ENCODE data around the gene PDCD1. TPM values are rescaled to one million over a fixed set of nuclear protein-coding genes. Genes with fewer than 3 reads are reported as not detected.

PDCD1 gene
- total RNA-seq, 1 donor from 2014 or later = not detected

DNA sequence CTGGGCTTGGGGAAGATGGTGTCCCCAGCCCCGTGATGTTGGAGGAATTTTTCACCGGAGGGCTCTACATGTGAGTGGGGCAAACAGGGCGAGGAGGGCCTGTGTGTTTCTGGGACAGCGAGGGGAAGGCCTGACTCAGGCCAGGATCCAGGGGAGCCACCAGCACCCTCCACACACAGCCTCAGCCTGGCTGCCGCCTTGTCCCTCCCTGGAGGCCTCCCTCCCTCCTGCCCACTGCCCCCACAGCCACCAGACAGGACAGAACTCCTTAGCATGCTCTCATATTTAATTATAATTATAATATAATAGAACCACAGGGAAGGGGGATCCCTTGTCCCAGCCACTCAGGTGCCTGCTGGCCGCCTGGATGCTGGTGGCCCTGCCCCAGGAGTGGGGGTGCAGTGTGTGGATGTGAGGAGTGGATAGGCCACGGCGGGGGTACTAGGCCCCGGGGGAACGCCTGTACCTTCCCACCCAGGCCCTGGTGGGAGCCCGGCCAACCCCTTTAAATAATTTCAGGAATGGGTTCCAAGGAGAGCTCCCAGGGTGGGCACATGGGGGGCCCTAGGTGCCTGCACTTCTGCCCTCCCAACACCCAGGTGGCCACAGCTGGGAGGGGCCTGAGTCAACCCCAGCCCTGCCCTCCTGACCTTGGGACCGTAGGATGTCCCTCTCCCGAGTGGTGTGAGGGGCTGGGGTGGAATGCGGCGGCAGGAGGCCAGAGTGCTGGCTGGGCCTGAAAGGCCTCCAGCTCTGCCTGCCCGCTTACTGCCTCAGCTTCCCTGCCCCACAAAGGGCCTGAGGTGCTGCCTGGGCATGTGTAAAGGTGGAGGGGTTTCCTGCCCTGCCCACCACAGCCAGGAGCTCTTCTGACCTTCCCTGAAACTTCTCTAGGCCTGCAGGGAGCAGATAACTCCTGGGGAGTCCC is 8.8 kb downstream of the PDCD1 start:
- TF ChIP-seq, protein P1, sequence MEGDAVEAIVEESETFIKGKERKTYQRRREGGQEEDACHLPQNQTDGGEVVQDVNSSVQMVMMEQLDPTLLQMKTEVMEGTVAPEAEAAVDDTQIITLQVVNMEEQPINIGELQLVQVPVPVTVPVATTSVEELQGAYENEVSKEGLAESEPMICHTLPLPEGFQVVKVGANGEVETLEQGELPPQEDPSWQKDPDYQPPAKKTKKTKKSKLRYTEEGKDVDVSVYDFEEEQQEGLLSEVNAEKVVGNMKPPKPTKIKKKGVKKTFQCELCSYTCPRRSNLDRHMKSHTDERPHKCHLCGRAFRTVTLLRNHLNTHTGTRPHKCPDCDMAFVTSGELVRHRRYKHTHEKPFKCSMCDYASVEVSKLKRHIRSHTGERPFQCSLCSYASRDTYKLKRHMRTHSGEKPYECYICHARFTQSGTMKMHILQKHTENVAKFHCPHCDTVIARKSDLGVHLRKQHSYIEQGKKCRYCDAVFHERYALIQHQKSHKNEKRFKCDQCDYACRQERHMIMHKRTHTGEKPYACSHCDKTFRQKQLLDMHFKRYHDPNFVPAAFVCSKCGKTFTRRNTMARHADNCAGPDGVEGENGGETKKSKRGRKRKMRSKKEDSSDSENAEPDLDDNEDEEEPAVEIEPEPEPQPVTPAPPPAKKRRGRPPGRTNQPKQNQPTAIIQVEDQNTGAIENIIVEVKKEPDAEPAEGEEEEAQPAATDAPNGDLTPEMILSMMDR (IDR thresholded peaks at IDR 0.05) = no peak
- intact Hi-C loops (cut with DNase I) = no loop called here
- Histone ChIP-seq H3K27ac (no peak overlapping the region), H3K4me1 (peaks cover 2% of the 10 kb centered on the region in 2 donors), H3K36me3 (no peaks in the 10 kb centered on the region), H3K27me3 (no peaks in the 10 kb centered on the region), H3K4me3 (no peak overlapping the region), H3K9me3 (no peaks in the 10 kb centered on the region)
- DNase-seq (ENCODE audit: low spot score in 2 of 2) = no peak

DNA sequence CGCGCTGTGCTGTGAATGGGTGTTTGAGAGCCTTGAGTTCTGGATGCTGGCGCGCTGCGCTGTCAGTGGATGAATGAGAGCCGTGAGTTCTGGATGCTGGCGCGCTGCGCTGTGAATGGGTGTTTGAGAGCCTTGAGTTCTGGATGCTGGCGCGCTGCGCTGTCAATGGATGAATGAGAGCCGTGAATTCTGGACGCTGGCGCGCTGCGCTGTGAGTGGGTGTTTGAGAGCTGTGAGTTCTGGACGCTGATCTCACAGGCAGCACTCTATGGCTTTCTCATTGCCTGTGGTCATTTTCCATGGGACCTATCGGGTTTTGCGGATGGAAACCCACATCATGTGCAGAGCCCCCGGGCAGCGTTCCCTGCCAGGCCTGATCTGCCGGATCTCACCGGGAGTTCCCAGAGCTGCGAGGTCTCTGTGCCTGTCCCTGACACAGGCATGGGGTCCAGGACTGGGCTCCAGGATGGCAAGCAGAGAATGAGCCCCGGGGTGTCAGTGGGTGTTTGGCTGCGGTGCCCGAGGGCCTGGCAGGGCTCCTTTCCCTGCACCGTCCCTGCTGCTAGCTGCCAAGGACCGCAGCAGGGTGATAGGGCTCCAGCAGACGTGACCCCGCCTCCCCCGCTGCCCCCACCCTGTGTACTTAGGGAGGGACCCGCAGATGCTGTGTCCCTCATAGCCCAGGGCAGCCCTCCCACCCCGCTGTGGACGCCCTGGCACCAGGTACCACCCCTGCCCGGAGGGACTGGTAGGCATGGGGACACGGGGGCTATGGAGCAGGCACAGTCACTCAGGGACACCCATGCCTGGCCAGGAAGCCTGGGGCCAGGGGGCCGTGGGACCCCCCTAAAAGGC is 9.7 kb downstream of the PDCD1 start:
- H3K27ac ChIP-seq = no peak overlapping the region
- H3K36me3 ChIP-seq = no peaks in the 10 kb centered on the region
- intact Hi-C loops (cut with DNase I) = no loop called here
- DNase-seq (ENCODE audit: low spot score in 2 of 2) = no peak
- H3K9me3 ChIP-seq = no peaks in the 10 kb centered on the region
- no peaks in the 10 kb centered on the region for H3K27me3 ChIP-seq
- peaks cover 8% of the 10 kb centered on the region in 2 donors for H3K4me1 ChIP-seq
- H3K4me3 ChIP-seq = no peak overlapping the region
- TF ChIP-seq, protein P1 (IDR thresholded peaks at IDR 0.05) = no peak

DNA sequence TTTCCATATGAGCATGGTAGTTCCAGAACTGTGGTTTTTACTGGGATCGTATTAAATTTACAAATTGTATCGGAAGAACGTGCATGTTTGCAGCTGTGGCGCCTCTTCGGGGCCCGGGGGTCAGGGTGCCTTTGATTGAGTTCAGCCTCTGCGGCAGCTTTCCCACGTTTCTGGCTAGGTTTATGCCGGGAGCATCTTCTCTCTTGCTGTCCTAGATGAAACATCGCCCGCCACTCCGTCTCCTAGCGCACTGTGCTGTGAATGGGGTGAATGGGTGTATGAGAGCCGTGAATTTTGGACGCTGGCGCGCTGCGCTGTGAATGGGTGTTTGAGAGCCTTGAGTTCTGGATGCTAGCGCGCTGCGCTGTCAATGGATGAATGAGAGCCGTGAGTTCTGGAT is 12.3 kb downstream of the PDCD1 start:
- Histone ChIP-seq H3K27me3 (no peaks in the 10 kb centered on the region), H3K9me3 (no peaks in the 10 kb centered on the region), H3K27ac (no peak overlapping the region), H3K36me3 (no peaks in the 10 kb centered on the region), H3K4me3 (no peak overlapping the region), H3K4me1 (peaks cover 8% of the 10 kb centered on the region in 2 donors)
- DNase-seq (ENCODE audit: low spot score in 2 of 2) = no peak
- intact Hi-C loops (cut with DNase I) = no loop called here
- TF ChIP-seq, protein P1 (IDR thresholded peaks at IDR 0.05) = no peak

DNA sequence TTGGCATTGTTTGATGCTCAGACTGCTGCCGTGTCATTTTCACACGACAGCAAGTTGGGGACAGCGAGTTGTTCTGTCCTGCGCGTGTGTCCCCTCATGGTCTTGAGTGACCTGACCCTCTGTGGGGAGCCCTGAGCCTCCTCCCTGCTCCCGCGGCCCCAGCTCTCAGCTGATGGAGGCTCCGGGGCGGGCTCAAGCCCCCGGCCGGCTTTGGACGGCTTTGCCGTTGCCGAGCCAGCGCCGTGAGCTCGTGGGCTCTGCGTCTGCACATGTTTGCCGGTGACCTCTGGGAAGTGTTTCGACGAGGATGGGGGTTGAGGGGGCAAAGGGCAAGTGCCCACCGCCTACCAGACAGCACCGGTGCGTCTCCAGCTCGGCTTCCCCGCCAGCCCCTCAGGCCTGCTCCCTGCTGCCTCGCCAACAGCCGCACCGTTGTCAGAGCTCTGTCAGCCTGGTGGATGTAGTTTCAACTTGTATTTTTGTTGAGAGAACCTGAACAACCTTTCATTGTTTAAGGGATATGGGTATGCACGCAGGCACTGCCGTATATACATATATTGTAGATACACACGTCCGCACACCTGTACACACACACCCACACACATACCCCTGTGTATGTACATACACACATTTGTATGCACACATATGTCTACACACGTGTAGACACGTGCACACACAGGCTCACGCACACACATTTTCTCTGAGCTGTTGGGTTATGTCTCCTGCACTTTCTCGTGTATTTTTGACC is 13.7 kb downstream of the PDCD1 start:
- Histone ChIP-seq H3K36me3 (no peaks in the 10 kb centered on the region), H3K9me3 (no peaks in the 10 kb centered on the region), H3K27ac (peak overlapping the region in 1 of 2 donors; percentile 60), H3K27me3 (no peaks in the 10 kb centered on the region), H3K4me3 (peak overlapping the region; percentile 54 to 63), H3K4me1 (peaks cover 8% of the 10 kb centered on the region in 2 donors)
- TF ChIP-seq, protein P1 (IDR thresholded peaks at IDR 0.05) = no peak
- intact Hi-C loops (cut with DNase I) = loop anchor here (2.0 kb wide), 1 partner anchor 110 kb away; the partner anchor contains the start of gene D2HGDH
- DNase-seq (ENCODE audit: low spot score in 2 of 2) = no peak

Data from ascending aorta (tissue), 2 donors.